Hippocampal formation (tissue), 2 donors: ENCODE data around the gene OLFM2.
A peak's percentile ranks its signal among the peaks of the same experiment; 100 is the strongest.
"Not testable (repeated sequence)": the region's sequence is repeated elsewhere in the genome, so short reads cannot be mapped to it uniquely, and the experiment has no call there.

ENCODE experiments used
- DNase-seq, 2 donors: peaks; one replicate each; lab custom pipeline; 2025; lab: John Stamatoyannopoulos, UW

Gene OLFM2

GRCh38 chr19:9828551-9829063 is 107.7 kb downstream of the OLFM2 start:
- no peak for DNase-seq

GRCh38 chr19:9827289-9828238 is 108.8 kb downstream of the OLFM2 start, which contains the start of gene UBL5:
Gene UBL5, plus strand, starts transcription at chr19:9827918. Its CDS starts 420 bp downstream, at chr19:9828338.
- DNase-seq, result peak; percentile 86 to 91

- no peak for DNase-seq
Observed at GRCh38 chr19:9823816-9824215, 112.5 kb downstream of the OLFM2 start.

GRCh38 chr19:9820034-9820433 is 116.3 kb downstream of the OLFM2 start:
- DNase-seq, result not testable (repeated sequence)

GRCh38 chr19:9819596-9819909 is 116.8 kb downstream of the OLFM2 start:
- DNase-seq, result no peak

DNA sequence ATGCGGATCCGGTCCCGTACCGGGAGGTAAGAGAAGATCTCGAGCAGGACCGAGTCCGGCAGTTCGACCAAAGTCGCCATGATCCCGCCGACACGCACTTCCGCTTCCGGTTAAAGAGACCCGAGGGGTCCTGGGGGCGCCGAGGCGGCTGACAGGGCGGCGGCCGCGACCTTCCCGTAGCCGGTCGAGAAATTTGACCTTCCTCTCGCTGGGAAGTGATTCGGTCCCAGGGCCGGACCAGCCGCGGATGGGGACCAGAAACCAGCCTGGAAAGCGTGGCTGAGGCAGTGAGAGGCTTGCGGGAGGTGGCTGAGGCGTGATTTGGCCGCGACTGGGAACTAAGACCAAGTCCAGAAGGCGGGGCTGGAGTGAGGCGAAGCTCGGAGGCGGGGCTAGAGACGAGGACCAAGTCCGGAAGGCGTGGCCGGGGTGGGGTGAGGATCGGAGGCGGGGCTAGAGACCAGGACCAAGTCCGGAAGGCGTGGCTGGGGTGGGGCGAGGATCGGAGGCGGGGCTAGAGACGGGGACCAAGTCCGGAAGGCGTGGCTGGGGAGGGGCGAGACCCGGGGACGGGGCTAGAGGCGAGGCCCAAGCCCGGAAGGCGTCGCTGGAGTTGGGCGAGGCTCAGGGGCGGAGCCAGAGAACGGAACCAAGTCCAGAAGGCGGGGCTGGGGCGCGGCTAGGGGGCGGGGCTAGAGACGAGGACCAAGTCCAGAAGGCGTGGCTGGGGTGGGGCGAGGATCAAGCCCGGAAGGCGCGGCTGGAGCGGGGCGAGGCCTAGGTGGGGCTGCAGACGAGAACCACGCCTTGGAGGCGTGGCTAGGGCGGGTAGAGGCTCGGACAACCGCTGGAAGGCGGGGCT is 117.3 kb downstream of the OLFM2 start, which contains the start of gene FBXL12:
Gene FBXL12 (minus strand): TSS at position 346 of the 862 bp plus-strand sequence. CDS start 266 bp downstream, at position 80.
- peak; percentile 99 to 100 for DNase-seq

DNA sequence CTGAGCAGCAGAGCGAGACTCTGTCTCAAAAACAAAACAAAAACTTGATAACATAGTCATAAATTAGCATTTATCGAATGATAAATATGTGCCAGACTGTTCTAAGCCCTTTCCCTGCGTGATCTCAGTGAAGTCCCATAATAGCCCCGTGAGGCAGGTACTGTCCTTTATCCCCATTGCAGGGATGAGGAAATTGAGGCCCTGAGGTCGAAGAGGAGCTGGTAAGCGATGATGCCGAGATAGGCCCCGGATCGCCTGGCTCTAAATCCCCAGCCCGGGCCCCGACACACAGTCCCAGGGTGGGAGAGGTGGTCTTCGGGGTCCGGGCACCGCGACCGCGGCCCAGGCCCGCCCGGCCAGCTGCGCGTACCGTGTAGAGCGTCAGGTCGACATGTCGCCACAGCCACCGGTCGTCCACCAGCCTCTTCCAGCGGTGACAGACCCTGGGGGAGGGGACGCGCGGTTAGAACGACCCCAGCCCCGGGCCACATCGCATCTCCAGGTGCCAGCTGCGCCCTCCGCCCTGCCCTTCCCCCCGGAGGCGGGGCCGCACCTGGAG is 118.1 kb downstream of the OLFM2 start:
- no peak for DNase-seq

DNA sequence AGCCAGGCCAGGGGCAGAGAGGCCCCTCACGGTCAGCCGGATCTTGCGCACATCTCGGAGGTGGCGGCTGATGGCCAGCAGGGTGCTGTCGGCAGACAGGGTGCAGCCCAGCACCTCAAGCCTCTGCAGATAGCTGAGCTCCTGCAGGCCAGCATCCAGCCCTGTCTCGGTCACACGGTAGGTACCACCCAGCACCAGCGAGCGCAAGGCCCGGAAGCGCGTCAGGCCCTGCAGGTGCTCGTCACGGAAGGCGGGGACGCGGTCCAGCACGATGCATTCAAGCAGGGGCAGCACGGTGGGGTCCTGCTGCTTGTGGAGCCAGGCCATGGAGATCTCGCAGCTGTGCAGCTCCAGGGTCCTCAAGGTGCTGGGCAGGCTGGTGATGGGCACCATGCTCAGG is 125.2 kb downstream of the OLFM2 start:
- no peak for DNase-seq

GRCh38 chr19:9808855-9809824 is 127.2 kb downstream of the OLFM2 start:
- DNase-seq, result no peak

- no peak for DNase-seq
Observed at GRCh38 chr19:9806803-9807202, 129.5 kb downstream of the OLFM2 start.
